Tibial artery (tissue), 4 donors: ENCODE measurements around the gene RADIL.

ENCODE experiments used
- DNase-seq, 2 donors: peaks; one replicate each; pipeline ENCODE4 v3.0.0-alpha.2; 2019
- H3K27ac ChIP-seq, 2 donors: fragments of 200-600 bp; sonication (generic) in 1 of 2; 1 replicate in 1 of 2; 2 replicates in 1 of 2; pipeline ENCODE4 v1.5.1; 2018 to 2019; ENCODE audit warnings: mild to moderate bottlenecking in 1 of 2
- H3K27me3 ChIP-seq, 2 donors: fragments of 200-600 bp; sonication (generic) in 1 of 2; one replicate each; pipeline versions ENCODE4 v1.5.1 to v1.6.0; 2016 to 2019
- H3K36me3 ChIP-seq, 3 donors: fragments of 200-600 bp; sonication (generic) in 2 of 3; one replicate each; pipeline ENCODE4 v1.5.1; 2016 to 2019; ENCODE audit warnings: mild to moderate bottlenecking in 2 of 3
- H3K4me1 ChIP-seq, 4 donors: fragments of 200-600 bp; sonication (generic) in 2 of 4; 1 replicate in 3 of 4; 2 replicates in 1 of 4; pipeline ENCODE4 v1.5.1; 2016 to 2019
- H3K4me3 ChIP-seq, 2 donors: fragments of 200-600 bp; sonication (generic) in 1 of 2; 1 replicate in 1 of 2; 2 replicates in 1 of 2; pipeline ENCODE4 v1.5.1; 2018 to 2019; ENCODE audit warnings: mild to moderate bottlenecking in 2 of 2
- H3K9me3 ChIP-seq, 3 donors: fragments of 200-600 bp; sonication (generic) in 1 of 3; one replicate each; pipeline ENCODE4 v1.5.1; 2016 to 2019
- intact Hi-C: fragments of 100-400 bp; cut with DNase I; formaldehyde crosslinking; loops from one replicate; pipeline ENCODE4 v1.15.0; 2023; ENCODE audit warnings: low total_unique reads
- TF ChIP-seq, protein P1 (sequence below), 2 experiments: fragments of 200-600 bp in 1 of 2; fragments of 450-650 bp in 1 of 2; IDR thresholded peaks; one replicate each; pipeline ENCODE4 v1.5.1; 2017 to 2019; ENCODE audit warnings: antibody characterized with exemption in 2 of 2, mild to moderate bottlenecking in 1 of 2, moderate library complexity in 1 of 2

The RADIL gene

DNA sequence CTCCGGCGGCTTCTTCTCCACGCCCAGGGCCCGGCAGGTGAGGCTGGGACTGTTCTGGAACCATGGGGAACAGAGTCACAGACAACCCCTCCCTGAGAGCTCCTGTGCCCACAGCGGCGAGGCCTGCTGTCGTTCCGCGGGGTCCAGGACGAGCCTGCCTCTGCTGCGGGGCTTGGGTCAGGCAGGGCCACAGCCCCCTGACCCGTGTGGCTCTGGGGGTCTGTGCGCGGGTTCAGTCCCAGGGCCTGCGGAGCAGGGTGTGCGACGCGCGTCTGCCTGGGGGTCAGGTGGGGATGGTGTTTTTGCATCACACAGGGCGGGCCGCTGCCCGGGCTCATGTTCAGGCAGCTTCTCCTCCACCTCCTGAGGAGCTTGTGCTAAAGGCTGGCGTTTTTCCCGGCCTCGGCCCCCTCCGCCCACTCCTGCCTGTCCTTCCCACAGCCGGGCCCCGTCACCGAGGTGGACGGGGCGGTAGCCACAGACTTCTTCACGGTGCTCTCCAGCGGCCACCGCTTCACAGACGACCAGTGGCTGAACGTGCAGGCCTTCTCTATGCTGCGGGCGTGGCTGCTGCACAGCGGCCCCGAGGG is 99.7 kb downstream of the RADIL start:
- Histone ChIP-seq H3K9me3 (no peaks in the 10 kb centered on the region), H3K4me3 (no peak overlapping the region), H3K36me3 (peaks cover 76 to 83% (median 82%) of the 10 kb centered on the region in 3 donors), H3K4me1 (no peaks in the 10 kb centered on the region), H3K27ac (no peak overlapping the region), H3K27me3 (no peaks in the 10 kb centered on the region)
- TF ChIP-seq, protein P1, sequence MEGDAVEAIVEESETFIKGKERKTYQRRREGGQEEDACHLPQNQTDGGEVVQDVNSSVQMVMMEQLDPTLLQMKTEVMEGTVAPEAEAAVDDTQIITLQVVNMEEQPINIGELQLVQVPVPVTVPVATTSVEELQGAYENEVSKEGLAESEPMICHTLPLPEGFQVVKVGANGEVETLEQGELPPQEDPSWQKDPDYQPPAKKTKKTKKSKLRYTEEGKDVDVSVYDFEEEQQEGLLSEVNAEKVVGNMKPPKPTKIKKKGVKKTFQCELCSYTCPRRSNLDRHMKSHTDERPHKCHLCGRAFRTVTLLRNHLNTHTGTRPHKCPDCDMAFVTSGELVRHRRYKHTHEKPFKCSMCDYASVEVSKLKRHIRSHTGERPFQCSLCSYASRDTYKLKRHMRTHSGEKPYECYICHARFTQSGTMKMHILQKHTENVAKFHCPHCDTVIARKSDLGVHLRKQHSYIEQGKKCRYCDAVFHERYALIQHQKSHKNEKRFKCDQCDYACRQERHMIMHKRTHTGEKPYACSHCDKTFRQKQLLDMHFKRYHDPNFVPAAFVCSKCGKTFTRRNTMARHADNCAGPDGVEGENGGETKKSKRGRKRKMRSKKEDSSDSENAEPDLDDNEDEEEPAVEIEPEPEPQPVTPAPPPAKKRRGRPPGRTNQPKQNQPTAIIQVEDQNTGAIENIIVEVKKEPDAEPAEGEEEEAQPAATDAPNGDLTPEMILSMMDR (IDR thresholded peaks at IDR 0.05): no peak
- intact Hi-C loops: no loop called here
- no peak for DNase-seq

DNA sequence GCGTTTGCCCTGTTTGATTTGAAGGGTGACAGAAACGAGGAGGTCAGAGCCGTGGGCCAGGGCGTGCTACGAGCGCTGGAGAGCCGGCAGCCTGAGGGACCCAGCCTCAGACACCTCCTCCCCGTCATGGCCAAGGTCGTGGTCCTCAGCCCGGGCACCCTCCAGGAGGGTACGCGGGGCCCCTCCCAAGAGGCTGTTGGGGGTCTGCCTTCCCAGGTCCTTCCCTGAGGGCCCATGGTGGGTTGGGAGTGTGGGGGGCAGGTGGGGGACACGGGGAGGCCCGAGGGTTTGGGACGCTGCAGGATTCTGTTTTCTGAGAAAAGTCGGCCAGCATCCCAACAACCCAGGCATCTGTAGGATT is 100.2 kb downstream of the RADIL start:
- TF ChIP-seq, protein P1 (IDR thresholded peaks at IDR 0.05): no peak
- Histone ChIP-seq H3K4me3 (no peak overlapping the region), H3K27ac (no peak overlapping the region), H3K4me1 (peaks cover 0 to 2% (median under 1%) of the 10 kb centered on the region in 4 donors), H3K9me3 (no peaks in the 10 kb centered on the region), H3K36me3 (peaks cover 70 to 77% (median 76%) of the 10 kb centered on the region in 3 donors), H3K27me3 (no peaks in the 10 kb centered on the region)
- intact Hi-C loops: no loop called here
- no peak for DNase-seq

DNA sequence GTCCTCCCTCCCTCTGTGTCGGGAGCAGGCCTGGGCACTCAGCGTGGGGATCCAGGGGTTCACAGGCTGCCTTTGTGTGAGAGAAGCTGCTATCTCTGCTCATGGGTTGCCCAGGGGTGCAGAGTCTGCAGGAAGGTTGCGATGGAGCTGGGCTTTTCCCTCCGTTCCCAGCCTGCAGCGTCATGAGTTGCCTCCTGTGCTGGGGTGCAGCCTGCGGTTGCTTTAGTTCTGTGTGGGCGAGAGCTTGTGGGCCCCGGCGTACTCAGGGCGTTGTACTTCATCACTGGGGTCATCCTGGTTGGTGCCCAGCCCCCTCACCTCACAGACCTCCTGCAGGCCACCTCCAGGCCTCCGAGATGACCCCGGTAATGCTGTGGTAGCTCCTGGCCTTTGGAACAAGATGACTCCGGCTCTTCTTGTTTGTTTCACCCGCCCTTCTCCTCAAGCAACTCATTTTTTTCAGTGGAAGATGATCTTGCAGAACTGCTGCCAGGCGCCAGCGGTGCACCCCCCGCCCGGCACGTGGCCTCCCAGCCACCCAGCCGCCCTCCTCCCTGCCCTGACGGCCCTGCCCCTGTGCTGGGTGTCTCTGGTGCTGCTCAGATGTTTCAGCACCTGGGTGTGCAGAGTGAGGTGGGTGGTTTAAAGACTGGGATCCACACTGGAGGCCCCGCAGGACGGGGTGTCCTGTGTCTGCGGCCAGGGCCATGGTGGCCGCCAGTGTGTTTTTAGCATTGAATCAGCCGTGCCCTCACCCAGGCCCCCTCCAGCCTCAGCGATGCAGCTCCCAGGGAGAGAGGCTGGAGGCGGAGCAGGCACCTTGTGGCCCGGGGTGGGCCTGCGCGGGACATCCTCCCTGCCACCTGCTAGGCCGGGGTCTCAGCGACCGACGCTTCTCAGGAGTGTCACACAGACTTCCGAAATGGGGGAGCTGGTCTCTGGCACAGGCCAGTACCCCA is 100.9 kb downstream of the RADIL start:
- Histone ChIP-seq H3K36me3 (peaks cover 64 to 70% (median 69%) of the 10 kb centered on the region in 3 donors), H3K9me3 (no peaks in the 10 kb centered on the region), H3K27me3 (no peaks in the 10 kb centered on the region), H3K4me1 (peaks cover 0 to 9% (median 6%) of the 10 kb centered on the region in 4 donors), H3K27ac (no peak overlapping the region), H3K4me3 (no peak overlapping the region)
- no peak for DNase-seq
- TF ChIP-seq, protein P1 (IDR thresholded peaks at IDR 0.05): no peak
- intact Hi-C loops: no loop called here

DNA sequence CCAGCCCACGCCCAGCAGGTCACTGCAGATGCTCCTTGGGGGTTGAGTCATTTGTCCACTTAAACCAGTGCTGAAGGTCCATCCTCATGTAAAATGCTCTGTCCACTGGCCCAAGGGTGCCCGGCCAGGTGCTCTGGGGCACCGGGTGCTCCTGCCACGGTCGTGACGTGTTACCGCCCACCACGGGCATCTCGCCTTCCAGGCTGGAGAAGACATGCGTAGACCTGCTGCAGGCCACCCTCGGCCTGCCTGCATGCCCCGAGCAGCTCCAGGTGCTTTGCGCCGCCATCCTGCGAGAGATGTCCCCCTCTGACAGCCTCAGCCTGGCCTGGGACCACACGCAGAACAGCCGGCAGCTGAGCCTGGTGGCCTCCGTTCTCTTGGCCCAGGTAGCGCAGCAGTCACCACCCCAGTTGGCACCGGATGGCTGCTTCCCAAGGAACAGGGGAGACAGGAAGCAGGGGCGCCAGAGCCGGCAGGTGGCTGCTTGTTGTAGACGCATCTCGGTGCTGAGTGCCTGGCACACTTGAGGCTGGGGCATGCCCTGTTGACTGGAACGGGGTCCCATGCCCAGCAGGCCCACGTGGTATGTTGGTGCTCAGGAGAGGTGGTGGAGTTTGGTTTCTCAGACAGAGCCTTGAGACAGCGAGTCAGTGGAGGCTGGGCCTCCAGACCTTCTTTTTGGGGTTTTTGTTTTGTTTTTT is 102.0 kb downstream of the RADIL start:
- Histone ChIP-seq H3K4me1 (peaks cover 0 to 20% (median 17%) of the 10 kb centered on the region in 4 donors), H3K9me3 (no peaks in the 10 kb centered on the region), H3K27ac (no peak overlapping the region), H3K27me3 (no peaks in the 10 kb centered on the region), H3K36me3 (peaks cover 53 to 60% (median 58%) of the 10 kb centered on the region in 3 donors), H3K4me3 (no peak overlapping the region)
- intact Hi-C loops: no loop called here
- TF ChIP-seq, protein P1 (IDR thresholded peaks at IDR 0.05): no peak
- no peak for DNase-seq

DNA sequence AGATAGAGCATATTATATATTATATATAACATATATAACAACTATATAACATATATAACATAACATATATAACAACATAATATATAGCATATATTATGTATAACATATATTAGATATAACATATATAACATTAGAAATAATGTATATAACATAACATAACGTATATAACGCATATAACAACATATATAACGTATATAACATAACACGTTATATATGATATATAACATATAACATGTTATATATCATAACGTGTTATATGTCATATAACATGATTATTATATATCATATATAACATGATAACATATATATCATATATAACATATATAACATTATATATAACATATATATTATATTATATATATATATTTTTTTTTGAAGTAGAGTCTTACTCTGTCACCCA is 104.4 kb downstream of the RADIL start:
- TF ChIP-seq, protein P1 (IDR thresholded peaks at IDR 0.05): no peak
- peaks cover 4 to 33% (median 29%) of the 10 kb centered on the region in 4 donors for H3K4me1 ChIP-seq
- intact Hi-C loops: no loop called here
- H3K27ac ChIP-seq: no peak overlapping the region
- DNase-seq: no peak
- H3K9me3 ChIP-seq: no peaks in the 10 kb centered on the region
- no peak overlapping the region for H3K4me3 ChIP-seq
- no peaks in the 10 kb centered on the region for H3K27me3 ChIP-seq
- H3K36me3 ChIP-seq: peaks cover 33 to 36% (median 34%) of the 10 kb centered on the region in 3 donors
